ENCODE data around the gene VIPR2. TPM values are rescaled to one million over a fixed set of nuclear protein-coding genes. Genes with fewer than 3 reads are reported as not detected.

The VIPR2 gene
- total RNA-seq, 4 donors from 2014 or later: 0.59 to 0.64 (median 0.60) TPM; not detected in 1

DNA sequence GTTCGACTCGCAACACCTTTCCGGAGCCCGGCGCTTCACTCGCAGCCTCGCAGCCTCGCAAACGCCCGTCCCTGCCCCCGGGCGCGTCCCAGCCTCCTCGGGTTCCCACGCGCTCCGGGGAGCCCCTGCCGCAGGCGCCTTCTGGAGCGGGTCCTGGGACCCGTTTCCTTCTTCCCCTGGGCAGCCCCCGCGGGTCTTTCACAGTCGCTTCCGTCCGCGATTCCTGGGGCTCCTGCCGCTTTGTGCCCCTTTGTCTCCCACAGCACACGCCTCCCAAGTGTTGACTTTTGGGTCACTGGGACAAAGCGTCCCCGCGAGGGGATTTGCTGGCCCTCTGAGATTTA, 147.6 kb downstream of the VIPR2 start:
- TF ChIP-seq EP300 (IDR thresholded peaks at IDR 0.05) (no peak), POLR2A (IDR thresholded peaks at IDR 0.05) (no peak), POLR2AphosphoS5 (IDR thresholded peaks at IDR 0.05) (no peak)
- TF ChIP-seq, protein P1, sequence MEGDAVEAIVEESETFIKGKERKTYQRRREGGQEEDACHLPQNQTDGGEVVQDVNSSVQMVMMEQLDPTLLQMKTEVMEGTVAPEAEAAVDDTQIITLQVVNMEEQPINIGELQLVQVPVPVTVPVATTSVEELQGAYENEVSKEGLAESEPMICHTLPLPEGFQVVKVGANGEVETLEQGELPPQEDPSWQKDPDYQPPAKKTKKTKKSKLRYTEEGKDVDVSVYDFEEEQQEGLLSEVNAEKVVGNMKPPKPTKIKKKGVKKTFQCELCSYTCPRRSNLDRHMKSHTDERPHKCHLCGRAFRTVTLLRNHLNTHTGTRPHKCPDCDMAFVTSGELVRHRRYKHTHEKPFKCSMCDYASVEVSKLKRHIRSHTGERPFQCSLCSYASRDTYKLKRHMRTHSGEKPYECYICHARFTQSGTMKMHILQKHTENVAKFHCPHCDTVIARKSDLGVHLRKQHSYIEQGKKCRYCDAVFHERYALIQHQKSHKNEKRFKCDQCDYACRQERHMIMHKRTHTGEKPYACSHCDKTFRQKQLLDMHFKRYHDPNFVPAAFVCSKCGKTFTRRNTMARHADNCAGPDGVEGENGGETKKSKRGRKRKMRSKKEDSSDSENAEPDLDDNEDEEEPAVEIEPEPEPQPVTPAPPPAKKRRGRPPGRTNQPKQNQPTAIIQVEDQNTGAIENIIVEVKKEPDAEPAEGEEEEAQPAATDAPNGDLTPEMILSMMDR (IDR thresholded peaks at IDR 0.05): no peak
- Histone ChIP-seq H3K36me3 (no peaks in the 10 kb centered on the region), H3K4me1 (peaks cover 3% of the 10 kb centered on the region), H3K27me3 (peaks cover 65% of the 10 kb centered on the region), H3K9me3 (no peaks in the 10 kb centered on the region), H3K27ac (no peak overlapping the region), H3K4me3 (peak overlapping the region; percentile 5)
- 53% methylated on average over 26 of the region's 32 CpGs for WGBS
- DNase-seq (ENCODE audit: low spot score in 2 of 2): peak in 1 of 2 donors; percentile 50

DNA sequence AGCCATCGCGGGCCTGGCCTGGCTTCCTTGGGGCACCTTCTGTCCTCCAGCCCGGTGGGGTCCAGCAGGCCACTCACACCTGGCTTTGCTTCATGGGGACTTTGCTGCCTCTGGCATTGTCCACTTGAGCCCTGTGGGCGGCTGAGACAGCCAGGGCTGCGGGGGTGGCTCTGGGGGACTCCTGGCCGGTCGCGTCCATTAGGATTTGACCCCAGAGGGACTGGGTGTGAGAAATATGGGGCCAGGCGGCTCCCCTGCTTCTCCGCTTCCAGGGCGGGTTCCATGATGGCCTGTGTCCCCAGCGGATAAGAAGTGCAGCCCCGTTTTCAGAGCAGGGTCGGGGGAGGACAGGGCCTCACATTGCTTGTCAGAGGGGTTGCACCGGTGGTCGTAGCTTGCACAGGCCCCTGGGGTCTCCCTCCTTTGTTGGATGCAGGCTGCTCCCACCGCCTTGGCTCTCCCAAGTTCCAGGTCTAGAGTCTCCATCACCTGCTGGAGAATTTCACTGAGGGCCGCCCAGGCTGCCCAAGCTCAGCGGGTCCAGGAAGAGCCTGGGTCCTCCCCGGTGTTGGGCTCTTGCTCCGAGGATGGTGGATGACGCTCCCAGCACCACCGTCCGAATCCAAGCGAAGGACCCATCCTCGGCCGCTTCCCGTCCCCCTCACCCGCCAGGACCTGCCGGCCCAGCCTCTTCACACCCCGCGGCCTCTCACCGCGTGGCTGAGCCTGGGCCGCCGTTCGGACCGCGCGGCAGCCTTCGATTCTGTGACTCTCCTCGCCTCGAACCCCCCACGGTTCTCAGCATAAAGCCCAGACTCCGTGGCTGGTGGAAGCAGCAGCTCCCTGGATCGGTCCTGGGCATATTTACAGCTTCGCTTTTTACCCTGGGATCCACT, 148.2 kb downstream of the VIPR2 start:
- peaks cover 68% of the 10 kb centered on the region for H3K27me3 ChIP-seq
- no peaks in the 10 kb centered on the region for H3K36me3 ChIP-seq
- H3K4me1 ChIP-seq: peaks cover 3% of the 10 kb centered on the region
- no peaks in the 10 kb centered on the region for H3K9me3 ChIP-seq
- TF ChIP-seq EP300 (IDR thresholded peaks at IDR 0.05) (no peak), POLR2A (IDR thresholded peaks at IDR 0.05) (no peak)
- TF ChIP-seq, protein P1 (IDR thresholded peaks at IDR 0.05): no peak
- WGBS: 65% methylated on average over 28 of the region's 47 CpGs
- no peak for DNase-seq (ENCODE audit: low spot score in 2 of 2)
- H3K4me3 ChIP-seq: peak overlapping the region; percentile 5
- no peak overlapping the region for H3K27ac ChIP-seq

DNA sequence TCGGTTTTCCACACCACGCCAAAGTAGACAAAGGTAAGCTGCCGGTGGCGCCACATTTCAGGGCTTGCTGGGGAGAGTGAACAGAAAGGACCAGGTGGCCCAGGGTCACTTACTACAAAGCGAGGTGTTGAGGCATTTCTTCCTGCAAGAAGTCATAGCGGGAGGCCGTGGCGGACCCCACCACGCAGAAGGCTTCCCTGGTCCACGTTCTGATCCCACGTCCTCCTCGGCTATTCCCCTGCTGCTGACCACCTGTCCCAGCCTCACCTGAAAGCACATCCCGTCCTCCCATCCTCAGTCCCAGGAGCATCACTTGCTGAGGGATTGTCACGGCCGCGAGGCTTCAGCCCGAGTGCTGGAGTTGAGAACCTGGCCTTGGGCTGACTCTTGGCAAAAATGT, 149.2 kb downstream of the VIPR2 start:
- no peak for DNase-seq (ENCODE audit: low spot score in 2 of 2)
- Histone ChIP-seq H3K27ac (no peak overlapping the region), H3K9me3 (no peaks in the 10 kb centered on the region), H3K36me3 (no peaks in the 10 kb centered on the region), H3K4me3 (no peak overlapping the region), H3K27me3 (peaks cover 74% of the 10 kb centered on the region), H3K4me1 (peaks cover 3% of the 10 kb centered on the region)
- 93% methylated on average over 17 of the region's 17 CpGs for WGBS
- TF ChIP-seq POLR2A (IDR thresholded peaks at IDR 0.05) (no peak), POLR2AphosphoS5 (IDR thresholded peaks at IDR 0.05) (no peak), EP300 (IDR thresholded peaks at IDR 0.05) (no peak)
- TF ChIP-seq, protein P1 (IDR thresholded peaks at IDR 0.05): no peak

DNA sequence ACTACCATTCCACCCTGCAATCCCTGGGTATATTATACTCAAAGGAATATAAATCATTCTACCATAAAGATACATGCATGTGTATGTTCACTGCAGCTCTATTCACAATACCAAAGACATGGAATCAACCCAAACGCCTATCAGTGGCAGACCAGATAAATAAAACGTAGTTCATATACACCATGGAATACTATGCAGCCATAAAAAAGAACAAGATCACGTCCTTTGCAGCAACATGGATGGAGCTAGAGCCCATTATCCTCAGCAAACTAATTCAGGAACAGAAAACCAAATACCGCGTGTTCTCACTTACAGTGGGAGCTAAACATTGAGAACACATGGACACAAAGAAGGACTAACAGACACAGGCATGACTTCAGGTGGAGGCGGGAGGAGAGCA, 150.0 kb downstream of the VIPR2 start:
- no peak overlapping the region for H3K27ac ChIP-seq
- peaks cover 74% of the 10 kb centered on the region for H3K27me3 ChIP-seq
- no peak overlapping the region for H3K4me3 ChIP-seq
- no peaks in the 10 kb centered on the region for H3K36me3 ChIP-seq
- TF ChIP-seq POLR2A (IDR thresholded peaks at IDR 0.05) (no peak), POLR2AphosphoS5 (IDR thresholded peaks at IDR 0.05) (no peak), EP300 (IDR thresholded peaks at IDR 0.05) (no peak)
- TF ChIP-seq, protein P1 (IDR thresholded peaks at IDR 0.05): no peak
- no peaks in the 10 kb centered on the region for H3K9me3 ChIP-seq
- DNase-seq (ENCODE audit: low spot score in 2 of 2): no peak
- H3K4me1 ChIP-seq: peaks cover 3% of the 10 kb centered on the region
- WGBS: 92% methylated on average over 6 of the region's 6 CpGs

DNA sequence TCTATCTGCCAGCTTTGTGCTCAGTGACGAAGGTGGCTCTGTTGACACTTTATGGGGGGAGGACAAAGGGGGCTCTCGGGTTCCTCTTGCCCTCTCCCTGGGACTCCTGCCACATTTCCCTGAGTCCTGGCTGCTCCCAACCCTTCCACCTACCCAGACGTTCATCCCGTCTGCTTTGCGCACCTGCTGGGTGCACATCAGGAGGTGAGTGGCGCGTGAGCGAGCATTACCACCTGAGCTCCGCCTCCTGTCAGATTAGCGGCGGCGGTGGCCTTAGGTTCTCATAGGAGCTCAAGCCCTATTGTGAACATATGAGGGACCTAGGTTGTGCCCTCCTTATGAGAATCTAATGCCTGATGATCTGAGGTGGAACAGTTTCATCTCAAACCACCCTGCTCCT, 151.1 kb downstream of the VIPR2 start:
- Histone ChIP-seq H3K27ac (no peak overlapping the region), H3K4me1 (peaks cover 3% of the 10 kb centered on the region), H3K9me3 (no peaks in the 10 kb centered on the region), H3K36me3 (no peaks in the 10 kb centered on the region), H3K27me3 (peaks cover 81% of the 10 kb centered on the region), H3K4me3 (no peak overlapping the region)
- WGBS: 93% methylated on average over 12 of the region's 12 CpGs
- no peak for DNase-seq (ENCODE audit: low spot score in 2 of 2)
- TF ChIP-seq POLR2AphosphoS5 (IDR thresholded peaks at IDR 0.05): no peak
- TF ChIP-seq, protein P1 (IDR thresholded peaks at IDR 0.05): no peak
- no peak for TF ChIP-seq POLR2A (IDR thresholded peaks at IDR 0.05)
- no peak for TF ChIP-seq EP300 (IDR thresholded peaks at IDR 0.05)

All from suprapubic skin (tissue), 4 donors.